ENCODE data around the gene DYNLL1. TPM values are rescaled to one million over a fixed set of nuclear protein-coding genes. Genes with fewer than 3 reads are reported as not detected.

DYNLL1 gene
- total and polyA plus RNA-seq, 2 of the 13 experiments (the other 11 are each of a cell fraction or from before 2014, with no cell fraction given) = 271 to 294 TPM

DNA sequence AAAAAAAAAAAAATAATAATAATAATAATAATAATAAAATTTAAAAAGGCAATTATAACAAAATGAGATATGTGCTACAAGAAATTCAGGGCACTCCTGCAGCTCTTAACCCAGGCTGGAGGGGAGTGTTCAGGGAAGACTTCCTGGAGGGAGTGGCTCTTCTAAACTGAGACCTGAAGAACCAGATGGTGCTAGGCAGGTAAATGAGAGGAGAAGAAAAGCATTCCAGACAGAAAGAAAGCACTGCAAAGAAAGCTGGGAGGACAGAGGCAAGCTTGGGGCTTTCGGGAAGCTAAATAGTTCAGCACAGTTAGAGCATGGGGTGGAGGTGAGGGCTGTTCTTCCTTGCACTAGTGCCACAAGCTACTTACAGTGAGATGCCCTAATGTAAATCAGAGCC, 16.5 kb upstream of the DYNLL1 start (continued):
- TF ChIP-seq ZNF646 (CRISPR knock-in tag; IDR thresholded peaks at IDR 0.05) (no peak), ZNF614 (CRISPR knock-in tag; IDR thresholded peaks at IDR 0.05; ENCODE audit: borderline replicate concordance) (no peak), ZIK1 (CRISPR knock-in tag; IDR thresholded peaks at IDR 0.05; ENCODE audit: borderline replicate concordance, low read depth) (no peak), ZNF12 (CRISPR knock-in tag; IDR thresholded peaks at IDR 0.05) (no peak), TRAFD1 (CRISPR knock-in tag; IDR thresholded peaks at IDR 0.05; ENCODE audit: borderline replicate concordance) (no peak), CBX5 (CRISPR knock-in tag; IDR thresholded peaks at IDR 0.05; ENCODE audit: borderline replicate concordance) (no peak)
- TF ChIP-seq, protein P1, sequence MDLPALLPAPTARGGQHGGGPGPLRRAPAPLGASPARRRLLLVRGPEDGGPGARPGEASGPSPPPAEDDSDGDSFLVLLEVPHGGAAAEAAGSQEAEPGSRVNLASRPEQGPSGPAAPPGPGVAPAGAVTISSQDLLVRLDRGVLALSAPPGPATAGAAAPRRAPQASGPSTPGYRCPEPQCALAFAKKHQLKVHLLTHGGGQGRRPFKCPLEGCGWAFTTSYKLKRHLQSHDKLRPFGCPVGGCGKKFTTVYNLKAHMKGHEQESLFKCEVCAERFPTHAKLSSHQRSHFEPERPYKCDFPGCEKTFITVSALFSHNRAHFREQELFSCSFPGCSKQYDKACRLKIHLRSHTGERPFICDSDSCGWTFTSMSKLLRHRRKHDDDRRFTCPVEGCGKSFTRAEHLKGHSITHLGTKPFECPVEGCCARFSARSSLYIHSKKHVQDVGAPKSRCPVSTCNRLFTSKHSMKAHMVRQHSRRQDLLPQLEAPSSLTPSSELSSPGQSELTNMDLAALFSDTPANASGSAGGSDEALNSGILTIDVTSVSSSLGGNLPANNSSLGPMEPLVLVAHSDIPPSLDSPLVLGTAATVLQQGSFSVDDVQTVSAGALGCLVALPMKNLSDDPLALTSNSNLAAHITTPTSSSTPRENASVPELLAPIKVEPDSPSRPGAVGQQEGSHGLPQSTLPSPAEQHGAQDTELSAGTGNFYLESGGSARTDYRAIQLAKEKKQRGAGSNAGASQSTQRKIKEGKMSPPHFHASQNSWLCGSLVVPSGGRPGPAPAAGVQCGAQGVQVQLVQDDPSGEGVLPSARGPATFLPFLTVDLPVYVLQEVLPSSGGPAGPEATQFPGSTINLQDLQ (CRISPR knock-in tag; IDR thresholded peaks at IDR 0.05) = no peak
